Endodermal cell (in vitro differentiated cells): ENCODE results near the gene ARAP3. TPM values are rescaled to one million over a fixed set of nuclear protein-coding genes. Genes with fewer than 3 reads are reported as not detected.
"Not testable (repeated sequence)": the region's sequence is repeated elsewhere in the genome, so short reads cannot be mapped to it uniquely, and the experiment has no call there.

Experiments
- DNase-seq: peaks from one replicate; pipeline ENCODE4 v3.0.0-alpha.2; 2017
- H3K27ac ChIP-seq: 2 replicates; pipeline ENCODE4 v1.5.1; 2013; ENCODE audit warnings: mild to moderate bottlenecking, low read depth, low read length, moderate library complexity
- H3K27me3 ChIP-seq: 2 replicates; pipeline ENCODE4 v1.6.1; 2013; ENCODE audit warnings: mild to moderate bottlenecking, low read length, moderate library complexity; ENCODE audit not compliant: insufficient read depth, control insufficient read depth, poor library complexity, severe bottlenecking
- H3K36me3 ChIP-seq: 2 replicates; pipeline ENCODE4 v1.7.0; 2013; ENCODE audit warnings: mild to moderate bottlenecking, low read length, moderate library complexity; ENCODE audit not compliant: control insufficient read depth, insufficient read depth
- H3K4me1 ChIP-seq: one replicate; pipeline ENCODE4 v1.7.0; 2013; ENCODE audit warnings: low read length; ENCODE audit not compliant: control insufficient read depth, insufficient read depth
- H3K4me3 ChIP-seq: 2 replicates; pipeline ENCODE4 v1.5.1; 2013; ENCODE audit warnings: mild to moderate bottlenecking, low read length, moderate library complexity
- H3K9ac ChIP-seq: 2 replicates; pipeline ENCODE4 v1.6.1; 2013; ENCODE audit warnings: mild to moderate bottlenecking, low read length, moderate library complexity; ENCODE audit not compliant: poor library complexity, severe bottlenecking; ENCODE audit errors: extremely low read depth
- H3K9me3 ChIP-seq: 2 replicates; pipeline ENCODE4 v1.6.1; 2013; ENCODE audit warnings: mild to moderate bottlenecking, low read length, moderate library complexity; ENCODE audit not compliant: control insufficient read depth
- H3K27ac Mint-ChIP-seq: 2 replicates; pipeline ENCODE4 v1.8.0; 2020; ENCODE audit warnings: mixed read lengths
- H3K27me3 Mint-ChIP-seq: 2 replicates; pipeline ENCODE4 v1.8.0; 2021; ENCODE audit warnings: mild to moderate bottlenecking, mixed read lengths; ENCODE audit not compliant: insufficient read depth
- H3K36me3 Mint-ChIP-seq: 2 replicates; pipeline ENCODE4 v1.8.0; 2020; ENCODE audit warnings: low read depth, mixed read lengths
- H3K4me1 Mint-ChIP-seq: 2 replicates; pipeline ENCODE4 v1.8.0; 2020; ENCODE audit warnings: mixed read lengths
- H3K4me3 Mint-ChIP-seq: 2 replicates; pipeline ENCODE4 v1.8.0; 2020; ENCODE audit warnings: mild to moderate bottlenecking, moderate library complexity, mixed read lengths
- H3K9me3 Mint-ChIP-seq: 2 replicates; pipeline ENCODE4 v1.8.0; 2020; ENCODE audit warnings: mild to moderate bottlenecking, mixed read lengths
- CTCF ChIP-seq: fragments of 200-600 bp; sonication (generic); conservative IDR thresholded peaks from 2 replicates; pipeline ENCODE4 v1.5.0; 2021; ENCODE audit warnings: antibody characterized with exemption, mild to moderate bottlenecking
- WGBS, 2 experiments: methylation state at CpG; one replicate each; pipeline versions ENCODE4 v1.1.5 to v1.1.7; 2013; ENCODE audit warnings: missing lambda C conversion rate in 2 of 2, mixed read lengths in 1 of 2; ENCODE audit not compliant: insufficient coverage in 1 of 2, insufficient read length in 1 of 2; 5-methylcytosine and 5-hydroxymethylcytosine counted together
- long read RNA-seq, 4 experiments: library from polyadenylated mRNA in 2 of 4; library from RNA in 1 of 4; library from capped mRNA in 1 of 4; stranded (forward) in 3 of 4; unstranded in 1 of 4; transcript quantifications; one replicate each; pipeline ENCODE4 v2.0.0, GENCODE V29; 2020 to 2021; ENCODE audit warnings: inconsistent platforms in 1 of 4
- polyA plus RNA-seq, 2 experiments: library from polyadenylated mRNA; stranded (reverse); fragments of 50-300 nt; gene quantifications; one replicate each; pipeline ENCODE4 v1.2.3, GENCODE V29; 2013
- total RNA-seq, 2 donors: library from RNA; stranded (reverse); fragmentation: NEBNext Ultra II Directional in 1 of 2; extraction: Animal tissue kit (Norgen Biotek cat#: 25700) in 1 of 2; gene quantifications; 2 replicates in 1 of 2; 3 replicates in 1 of 2; pipeline ENCODE4 v1.2.1, GENCODE V29; 2021

ARAP3 gene
- total RNA-seq: 10 to 100 TPM; 32.5 to 41.3 TPM
- polyA plus RNA-seq (2013, experiment 1 of 2): 29.7 TPM
- 27.0 TPM for polyA plus RNA-seq (2013, experiment 2 of 2)
- long read RNA-seq, experiment 1, full-length matches to known transcripts: 1 of 14 reads
- long read RNA-seq, experiment 1, partial matches to known transcripts: 8 of 14 reads
- long read RNA-seq, experiment 1, other reads (novel, unspliced or antisense): 5 of 14 reads
- long read RNA-seq, experiment 2, full-length matches to known transcripts: 9 of 61 reads
- long read RNA-seq, experiment 2, partial matches to known transcripts: 12 of 61 reads
- long read RNA-seq, experiment 2, other reads (novel, unspliced or antisense): 40 of 61 reads
- long read RNA-seq, experiment 3, partial matches to known transcripts: 2 of 6 reads
- long read RNA-seq, experiment 3, other reads (novel, unspliced or antisense): 4 of 6 reads
- long read RNA-seq, experiment 4: 0 reads

DNA sequence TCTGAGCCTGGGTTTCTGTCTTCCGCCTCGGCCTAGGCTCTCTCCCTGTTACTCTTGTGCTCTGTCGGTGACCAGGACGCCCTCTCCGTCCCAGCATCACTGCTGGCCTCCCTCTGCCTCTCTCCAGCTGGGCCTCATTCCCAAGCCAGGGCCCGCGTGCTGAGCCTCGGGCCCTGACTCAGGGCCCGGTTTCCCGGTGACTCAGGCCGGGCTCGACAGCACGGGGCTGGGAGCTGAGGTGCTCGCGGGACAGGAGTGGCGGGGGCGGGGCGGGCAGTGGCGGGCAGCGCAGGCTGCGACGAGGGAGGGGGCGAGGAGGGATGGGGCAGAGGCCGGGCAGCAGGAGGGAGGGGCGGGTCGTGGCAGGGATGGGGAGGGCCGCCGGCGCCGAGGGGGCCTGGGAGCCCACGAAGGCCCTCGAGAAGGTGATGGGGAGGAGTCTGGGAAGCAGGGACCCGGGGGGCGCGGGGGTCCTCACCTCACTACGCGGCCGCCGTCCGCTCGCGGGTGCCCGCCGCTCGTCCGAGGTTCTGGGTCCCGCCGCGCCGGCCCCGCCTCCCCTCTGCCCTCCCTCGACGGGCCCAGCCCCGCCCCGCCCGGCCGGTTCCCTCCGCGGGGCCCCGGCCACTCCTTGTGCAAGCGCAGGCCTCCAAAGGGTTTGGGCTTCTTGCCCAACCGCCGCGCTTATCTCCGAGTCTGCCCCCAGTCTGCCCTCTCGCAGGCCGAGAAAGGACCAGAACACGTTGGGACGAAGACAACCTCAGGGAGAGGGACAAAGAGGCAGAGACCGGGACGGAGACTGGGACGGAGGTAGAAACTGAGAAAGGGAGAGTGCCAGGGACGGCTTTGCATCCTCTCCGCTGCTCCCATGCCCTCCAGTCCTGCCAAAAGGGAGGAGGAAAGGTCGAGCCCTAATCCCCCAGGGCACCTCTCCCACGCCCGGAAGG is at the start of gene ARAP3:
TSS of gene ARAP3 (minus strand) at position 536 of the 947 bp plus-strand sequence. CDS start 1,744 bp downstream, outside the sequence.
- peaks cover 22% of the 10 kb centered on the region for H3K36me3 Mint-ChIP-seq
- H3K27ac Mint-ChIP-seq: peak within 1 kb of the TSS; percentile 91
- Histone ChIP-seq H3K4me3 (peak within 1 kb of the TSS; percentile 75), H3K4me1 (peaks cover 12% of the 10 kb centered on the region), H3K9ac (peak within 1 kb of the TSS; percentile 55), H3K36me3 (no peaks in the 10 kb centered on the region), H3K27ac (peak within 1 kb of the TSS; percentile 73), H3K27me3 (no peaks in the 10 kb centered on the region), H3K9me3 (no peaks in the 10 kb centered on the region)
- WGBS, 2 experiments: 7 to 9% methylated on average over 22 to 77 of the region's 77 CpGs
- peaks cover 3% of the 10 kb centered on the region for H3K9me3 Mint-ChIP-seq
- peaks cover 16% of the 10 kb centered on the region for H3K4me1 Mint-ChIP-seq
- DNase-seq: peak; percentile 90
- TF ChIP-seq CTCF: no peak
- peaks cover 7% of the 10 kb centered on the region for H3K27me3 Mint-ChIP-seq
- peak within 1 kb of the TSS; percentile 59 for H3K4me3 Mint-ChIP-seq

DNA sequence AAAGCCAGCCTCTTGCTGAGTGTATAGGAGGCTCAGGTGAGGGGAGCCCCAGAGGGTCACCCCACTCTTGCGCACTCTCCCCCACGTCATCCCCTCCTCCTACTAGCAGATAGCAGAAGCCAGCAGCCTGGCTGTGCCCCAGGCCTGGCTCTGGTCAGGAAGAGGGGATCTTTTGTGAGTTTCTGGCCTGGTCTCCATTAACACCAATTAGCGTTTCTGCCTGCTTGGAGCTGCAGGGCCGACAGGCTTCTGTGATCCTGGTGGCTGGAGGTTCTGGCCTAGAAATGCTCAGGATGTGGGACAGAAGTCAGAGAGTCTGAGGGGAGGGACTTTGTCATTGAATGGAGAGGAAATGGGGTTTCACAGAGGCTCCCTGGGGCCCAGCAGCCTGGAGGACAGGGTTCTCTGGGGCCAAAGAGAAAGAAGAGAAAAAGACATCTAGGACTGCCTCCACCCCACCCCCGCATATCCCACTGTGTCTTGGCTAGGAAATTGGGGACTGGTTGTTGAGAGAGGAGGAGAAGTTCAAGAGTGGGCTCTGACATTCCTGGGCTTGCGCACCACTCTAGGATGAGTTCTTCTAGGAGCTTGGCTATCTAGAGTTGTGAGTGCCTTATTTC is 47.5 kb upstream of the ARAP3 start:
- Histone ChIP-seq H3K9ac (no peak overlapping the region), H3K4me3 (no peak overlapping the region), H3K36me3 (no peaks in the 10 kb centered on the region), H3K27ac (no peak overlapping the region), H3K9me3 (no peaks in the 10 kb centered on the region), H3K27me3 (no peaks in the 10 kb centered on the region), H3K4me1 (no peaks in the 10 kb centered on the region)
- DNase-seq: no peak
- H3K4me3 Mint-ChIP-seq: no peak overlapping the region
- H3K4me1 Mint-ChIP-seq: peaks cover 9% of the 10 kb centered on the region
- no peak for TF ChIP-seq CTCF
- H3K27ac Mint-ChIP-seq: no peak overlapping the region
- H3K27me3 Mint-ChIP-seq: peaks cover 8% of the 10 kb centered on the region
- H3K9me3 Mint-ChIP-seq: no peaks in the 10 kb centered on the region
- H3K36me3 Mint-ChIP-seq: no peaks in the 10 kb centered on the region
- 56 to 74% methylated on average over 3 to 5 of the region's 6 CpGs for WGBS, 2 experiments

DNA sequence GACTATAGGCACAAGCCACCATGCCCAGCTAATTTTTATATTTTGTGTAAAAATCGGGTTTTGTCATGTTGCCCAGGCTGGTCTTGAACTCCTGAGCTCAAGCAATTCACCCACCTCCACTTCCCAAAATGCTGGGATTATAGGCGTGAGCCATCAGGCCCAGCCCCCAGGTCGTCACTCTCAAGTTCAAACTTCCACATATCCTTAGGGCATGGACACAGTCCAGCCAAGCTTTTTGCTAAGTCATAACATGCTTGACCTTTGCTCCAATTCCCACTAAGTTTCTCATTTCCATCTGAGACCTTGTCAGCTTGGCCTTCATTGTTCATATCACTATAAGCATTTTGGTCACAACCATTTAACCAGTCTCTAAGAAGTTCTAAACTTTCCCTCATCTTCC is 43.9 kb upstream of the ARAP3 start:
- no peak overlapping the region for H3K27ac Mint-ChIP-seq
- no peaks in the 10 kb centered on the region for H3K36me3 Mint-ChIP-seq
- no peaks in the 10 kb centered on the region for H3K27me3 Mint-ChIP-seq

GRCh38 chr5:141725174-141725573 is 43.1 kb upstream of the ARAP3 start:
- H3K4me1 ChIP-seq, H3K27me3 ChIP-seq, DNase-seq, H3K4me3 Mint-ChIP-seq, H3K9ac ChIP-seq, H3K36me3 ChIP-seq, H3K27me3 Mint-ChIP-seq, H3K9me3 Mint-ChIP-seq, H3K27ac Mint-ChIP-seq, H3K9me3 ChIP-seq, H3K27ac ChIP-seq, H3K4me3 ChIP-seq, H3K4me1 Mint-ChIP-seq, H3K36me3 Mint-ChIP-seq: not testable (repeated sequence)
- WGBS, 2 experiments: 63% methylated on average over 4 of the region's 5 CpGs; no CpG with 5 or more reads in 1 of the 2 experiments

More for the DNA sequence above, 43.9 kb upstream of the ARAP3 start:
- no peaks in the 10 kb centered on the region for H3K4me1 ChIP-seq
- WGBS, 2 experiments: 80 to 86% methylated on average over 2 to 3 of the region's 3 CpGs
- no peak overlapping the region for H3K27ac ChIP-seq
- no peak for TF ChIP-seq CTCF
- H3K9me3 ChIP-seq: no peaks in the 10 kb centered on the region
- no peak overlapping the region for H3K4me3 Mint-ChIP-seq
- no peaks in the 10 kb centered on the region for H3K36me3 ChIP-seq
- peaks cover 9% of the 10 kb centered on the region for H3K4me1 Mint-ChIP-seq
- H3K9me3 Mint-ChIP-seq: no peaks in the 10 kb centered on the region
- H3K9ac ChIP-seq: no peak overlapping the region
- no peak for DNase-seq
- no peaks in the 10 kb centered on the region for H3K27me3 ChIP-seq
- H3K4me3 ChIP-seq: no peak overlapping the region
